HK-2 (cell line): Measurements from ENCODE around the gene PBXIP1.
"Not testable (repeated sequence)": the region's sequence is repeated elsewhere in the genome, so short reads cannot be mapped to it uniquely, and the experiment has no call there.

Source experiments
- DNase-seq: peaks from one replicate; pipeline ENCODE4 v3.0.0-alpha.2; 2018; ENCODE audit not compliant: unreplicated experiment

PBXIP1 gene

GRCh38 chr1:154994269-154994587 lies 38.3 kb upstream of the PBXIP1 start:
- DNase-seq = no peak

GRCh38 chr1:154993572-154994268 lies 37.8 kb upstream of the PBXIP1 start, which contains the start of gene LENEP:
TSS of gene LENEP (plus strand) at chr1:154993586. CDS start at chr1:154993608, 22 bp downstream.
- no peak for DNase-seq

- peak; percentile 65 for DNase-seq
Measured at GRCh38 chr1:154992721-154993571, 37.0 kb upstream of the PBXIP1 start.

- DNase-seq = no peak
Measured at GRCh38 chr1:154990276-154990675, 34.4 kb upstream of the PBXIP1 start.

- DNase-seq = no peak
Measured at GRCh38 chr1:154989195-154989860, 33.4 kb upstream of the PBXIP1 start.

- DNase-seq = no peak
Measured at GRCh38 chr1:154988058-154988954, 32.4 kb upstream of the PBXIP1 start.

- no peak for DNase-seq
Measured at GRCh38 chr1:154987326-154987725, 31.4 kb upstream of the PBXIP1 start.

GRCh38 chr1:154986736-154987135 lies 30.8 kb upstream of the PBXIP1 start:
- DNase-seq = not testable (repeated sequence)

- DNase-seq = no peak
Measured at GRCh38 chr1:154983776-154984466, 28.0 kb upstream of the PBXIP1 start.

- DNase-seq = peak; percentile 98
Measured at GRCh38 chr1:154982897-154983648, 27.2 kb upstream of the PBXIP1 start, which contains the start of gene FLAD1. TSS of gene FLAD1 (plus strand) at chr1:154983344. CDS start at chr1:154983695, 351 bp downstream.

GRCh38 chr1:154982341-154982740 lies 26.4 kb upstream of the PBXIP1 start:
- no peak for DNase-seq

- DNase-seq = no peak
Measured at GRCh38 chr1:154978360-154978759, 22.5 kb upstream of the PBXIP1 start.

GRCh38 chr1:154977762-154978161 lies 21.9 kb upstream of the PBXIP1 start:
- not testable (repeated sequence) for DNase-seq

GRCh38 chr1:154975409-154976059 lies 19.6 kb upstream of the PBXIP1 start:
- DNase-seq = peak; percentile 54

GRCh38 chr1:154974808-154975408 lies 19.0 kb upstream of the PBXIP1 start:
- DNase-seq = peak; percentile 97

GRCh38 chr1:154974102-154974807 lies 18.4 kb upstream of the PBXIP1 start, which contains the start of gene CKS1B:
TSS of gene CKS1B (plus strand) at chr1:154974681. CDS start at chr1:154974746, 65 bp downstream.
- DNase-seq = peak; percentile 96

GRCh38 chr1:154973344-154974101 lies 17.6 kb upstream of the PBXIP1 start:
- peak; percentile 97 for DNase-seq
